Measurements from ENCODE around the gene MDFI.

GRCh38 chr6:41667195-41667594 lies 28.9 kb downstream of the MDFI start:
- TF ChIP-seq YY1 (IDR thresholded peaks at IDR 0.05; ENCODE audit: insufficient read depth, insufficient read length) (no peak), ZNF274 (IDR thresholded peaks at IDR 0.05; ENCODE audit: low read depth, low read length) (no peak), SUZ12 (IDR thresholded peaks at IDR 0.05; ENCODE audit: extremely low read depth, insufficient read depth, insufficient read length) (no peak)

Measured in NT2/D1 (cell line).